AML-193 (cell line): Measurements from ENCODE around the gene TRIM47.

ENCODE experiments used
- DNase-seq, 2 experiments: peaks; one replicate each; lab custom pipeline; 2025; lab: John Stamatoyannopoulos, UW

The TRIM47 gene

DNA sequence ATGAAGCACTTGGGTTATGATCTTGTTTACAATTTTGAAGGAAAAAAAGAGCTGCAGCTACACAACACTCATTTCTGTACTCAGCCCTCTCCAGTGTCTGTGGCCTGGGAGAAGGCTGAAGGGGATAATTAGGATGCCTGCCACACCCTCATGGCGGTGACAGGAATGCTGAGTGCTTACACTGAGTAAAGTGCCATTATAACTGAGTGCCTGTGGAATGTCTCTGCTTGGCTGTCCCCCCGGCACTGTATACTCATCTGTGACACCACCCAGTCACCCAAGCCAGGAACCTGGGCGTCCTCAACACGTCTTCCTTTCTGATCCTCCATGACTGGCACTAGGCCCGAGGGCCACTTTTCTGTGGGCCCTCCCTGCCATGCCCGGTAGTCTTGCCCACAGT is 29.8 kb upstream of the TRIM47 start:
- DNase-seq, result no peak

DNA sequence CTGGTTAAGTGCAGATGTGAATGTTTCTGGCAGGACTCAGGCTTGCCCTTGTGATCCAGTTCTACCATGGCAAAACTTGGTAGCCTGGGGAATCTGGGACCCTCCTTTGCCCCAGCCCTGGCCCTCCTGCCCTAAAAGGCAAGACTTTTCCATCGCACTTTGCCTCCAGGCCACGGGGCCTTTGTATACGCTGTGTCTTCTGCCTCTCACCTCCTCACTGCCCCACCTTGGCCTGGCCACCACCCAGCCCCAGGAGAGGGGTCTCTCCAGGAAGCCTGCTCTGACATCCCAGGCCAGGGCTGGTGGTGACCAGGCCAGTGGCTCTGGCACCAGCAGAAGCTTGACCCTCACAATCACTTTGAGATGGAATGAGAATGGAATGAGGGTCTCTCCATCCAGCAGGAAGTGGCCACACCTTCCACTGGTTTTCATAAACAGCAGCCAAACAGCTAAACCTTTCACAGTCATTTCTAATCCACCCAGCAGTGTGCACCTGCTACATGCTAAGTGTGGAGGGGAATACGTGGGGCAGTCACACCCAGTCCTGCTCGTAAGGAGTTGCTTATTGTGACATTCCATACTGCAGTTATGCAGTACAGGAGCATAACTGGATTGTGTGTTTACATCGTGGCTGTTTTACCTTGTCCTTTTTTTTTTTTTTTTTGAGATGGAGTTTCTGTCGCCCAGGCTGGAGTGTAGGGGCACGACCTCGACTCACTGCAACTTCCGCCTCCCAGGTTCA is 27.9 kb upstream of the TRIM47 start:
- DNase-seq, result no peak

DNA sequence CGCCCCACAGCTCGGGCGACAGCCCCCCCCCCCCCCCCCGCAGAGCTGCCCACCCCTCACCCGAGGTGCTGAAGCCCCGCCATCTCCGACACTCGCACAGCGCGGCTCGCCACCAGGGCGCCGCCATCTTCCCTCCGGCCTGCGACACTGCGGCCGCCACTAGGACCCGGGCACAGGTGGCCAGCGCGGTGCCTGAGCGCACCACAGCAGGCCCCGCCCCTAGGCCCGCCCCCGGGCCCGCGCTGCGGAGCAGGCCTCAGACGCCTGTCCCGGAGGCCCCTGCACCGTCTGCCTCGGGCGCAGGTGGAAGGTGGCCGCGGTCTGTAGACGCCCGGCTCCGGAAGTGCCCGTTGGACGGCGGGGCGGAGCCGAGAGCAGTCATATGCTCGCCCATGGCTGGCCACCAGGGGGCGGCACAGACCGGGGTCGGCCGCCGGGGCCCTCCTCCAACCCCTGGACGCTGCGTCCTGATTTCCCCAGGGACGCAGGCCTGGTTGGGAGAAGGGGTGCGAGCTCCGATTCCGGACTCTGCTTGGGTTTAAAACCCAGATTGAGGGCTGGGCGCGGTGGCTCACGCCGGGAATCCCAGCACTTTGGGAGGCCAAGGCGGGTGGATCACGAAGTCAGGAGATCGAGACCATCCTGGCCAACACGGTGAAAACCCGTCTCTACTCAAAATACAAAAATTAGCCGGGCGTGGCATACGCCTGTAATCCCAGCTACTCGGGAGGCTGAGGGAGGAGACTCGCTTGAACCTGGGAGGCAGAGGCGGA is 26.6 kb upstream of the TRIM47 start, which contains the start of gene MRPL38:
Gene MRPL38 (minus strand): TSS at position 136 of the 773 bp plus-strand sequence. CDS start 9 bp downstream, at position 127.
- peak; percentile 95 to 98 for DNase-seq

DNA sequence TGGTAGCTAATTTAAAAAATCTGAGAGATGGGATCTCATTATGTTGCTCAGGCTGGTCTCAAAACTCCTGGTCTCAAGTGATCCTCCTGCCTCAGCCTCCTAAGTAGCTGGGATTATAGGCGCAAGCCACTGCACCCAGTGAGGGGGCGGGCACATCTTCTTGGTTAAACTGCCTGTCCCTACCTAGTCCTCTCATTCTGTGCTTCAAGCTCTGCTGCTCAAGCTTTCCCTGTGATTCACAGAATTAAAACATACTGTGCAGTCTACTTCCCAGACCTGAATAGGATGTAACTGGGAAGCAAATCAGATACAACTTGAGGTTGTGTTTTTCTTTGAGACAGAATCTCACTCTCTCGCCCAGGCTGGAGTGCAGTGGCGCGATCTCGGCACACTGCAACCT is 24.0 kb upstream of the TRIM47 start:
- DNase-seq, result no peak

DNA sequence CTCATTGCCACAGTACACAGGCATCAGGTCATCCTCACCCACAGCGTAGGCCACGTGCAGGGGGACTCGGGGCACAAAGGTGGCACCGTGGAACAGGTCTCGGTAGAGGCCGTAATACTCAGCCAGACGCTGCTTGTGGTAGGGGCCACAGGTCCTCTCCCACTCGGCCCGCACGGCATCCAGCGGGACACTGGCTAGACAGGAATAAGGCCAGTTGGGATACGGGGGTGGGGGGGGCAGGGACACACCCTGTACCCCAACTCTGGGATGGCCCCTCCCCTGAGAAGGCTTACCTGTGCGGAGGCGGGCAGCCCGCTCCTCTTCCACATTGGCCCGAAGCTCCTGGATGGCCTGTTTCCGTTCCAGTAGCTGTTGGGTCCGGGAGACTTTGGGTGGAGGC is 23.3 kb upstream of the TRIM47 start:
- DNase-seq, result no peak

DNA sequence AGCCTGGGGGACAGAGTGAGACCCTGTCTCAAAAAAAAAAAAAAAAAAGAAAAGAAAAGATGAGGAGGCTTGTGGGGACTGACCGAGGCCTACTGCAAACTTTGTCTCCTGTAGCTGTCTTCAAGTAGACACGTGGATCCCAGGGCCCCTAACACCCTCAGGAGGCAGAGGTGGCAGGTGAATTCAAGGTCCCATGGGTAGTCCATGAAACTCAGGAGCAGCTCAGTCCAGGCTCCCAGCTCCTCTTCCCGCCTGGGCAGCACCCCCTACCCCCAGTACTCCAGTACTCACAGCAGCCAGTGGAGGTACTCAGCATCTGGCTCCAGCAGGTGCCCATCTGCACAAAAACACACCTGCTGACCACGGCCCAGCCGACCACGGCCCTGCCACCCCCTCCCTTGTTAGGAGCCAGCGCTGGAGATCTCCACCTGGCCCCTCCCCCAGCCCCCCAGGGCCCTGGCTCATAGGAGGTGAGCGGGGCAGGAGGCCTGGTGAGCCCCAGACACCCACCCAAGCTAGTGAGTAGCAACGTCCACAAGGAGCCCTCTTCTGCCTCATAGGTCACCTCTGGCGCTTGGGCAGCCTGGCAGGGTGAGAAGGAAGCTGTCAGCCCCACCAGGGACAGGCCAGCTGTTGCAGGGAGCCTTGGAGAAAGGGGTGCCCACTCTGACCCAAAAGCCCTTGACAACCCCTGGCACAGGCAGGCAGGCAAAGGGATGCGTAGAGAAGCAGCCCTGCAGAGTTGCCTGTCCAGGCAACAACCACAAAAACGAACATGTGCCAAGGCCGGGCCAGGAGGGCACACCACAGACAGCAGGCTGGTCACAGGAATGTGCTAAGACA is 22.5 kb upstream of the TRIM47 start:
- DNase-seq, result no peak

DNA sequence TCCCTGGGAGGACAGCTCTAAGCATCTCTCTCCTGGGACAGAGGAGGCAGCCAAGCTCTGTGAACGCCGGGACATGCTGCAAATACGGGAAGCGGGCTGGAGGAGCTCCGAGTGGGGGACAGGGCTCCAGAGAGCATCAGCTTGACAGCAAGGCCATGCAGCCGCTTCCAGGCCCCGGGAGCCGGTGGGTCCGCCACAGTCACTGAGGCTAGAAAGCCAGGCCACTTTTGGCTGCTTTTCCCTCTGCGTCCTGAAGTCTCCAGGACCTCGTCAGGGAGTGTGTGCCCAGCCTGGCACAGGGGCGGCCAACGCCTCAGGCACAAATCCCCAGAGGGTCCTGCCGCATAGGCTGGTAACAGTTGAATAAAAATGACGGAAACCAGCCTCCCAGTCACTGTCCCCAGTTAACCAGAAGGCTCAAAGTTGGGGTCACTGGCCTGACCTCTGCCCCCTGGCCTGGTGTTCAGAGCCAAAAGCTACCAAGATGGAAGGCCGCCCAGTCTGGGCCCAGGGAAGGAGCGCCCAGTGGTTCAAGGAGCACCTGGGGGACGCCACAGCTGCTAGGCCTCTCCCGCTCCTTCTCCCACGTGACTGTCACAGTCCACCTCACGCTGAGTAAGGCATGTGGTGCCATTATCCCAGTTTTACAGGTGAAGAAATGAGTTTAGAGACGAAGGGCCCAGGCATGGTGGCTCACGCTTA is 21.5 kb upstream of the TRIM47 start:
- no peak for DNase-seq

DNA sequence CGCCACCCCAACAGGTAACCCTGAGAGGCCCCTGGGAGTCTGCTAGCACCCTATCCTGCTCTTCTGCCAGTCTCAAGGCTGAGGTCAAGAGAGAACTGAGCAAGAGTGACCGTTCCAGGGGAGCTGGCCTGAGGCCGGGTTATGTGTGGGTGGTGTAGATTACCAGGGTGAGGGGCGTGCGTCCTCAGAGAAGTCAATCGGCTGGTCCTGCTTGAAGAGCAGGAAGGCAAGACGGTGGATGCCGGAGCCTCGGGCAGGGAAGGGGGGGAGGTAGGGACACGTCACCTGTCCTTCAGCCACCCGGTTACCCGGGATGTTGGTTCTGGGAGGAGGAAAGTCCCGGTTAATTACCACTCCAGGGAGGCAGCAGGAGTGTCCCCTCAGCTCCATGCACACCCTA is 21.0 kb upstream of the TRIM47 start:
- no peak for DNase-seq

DNA sequence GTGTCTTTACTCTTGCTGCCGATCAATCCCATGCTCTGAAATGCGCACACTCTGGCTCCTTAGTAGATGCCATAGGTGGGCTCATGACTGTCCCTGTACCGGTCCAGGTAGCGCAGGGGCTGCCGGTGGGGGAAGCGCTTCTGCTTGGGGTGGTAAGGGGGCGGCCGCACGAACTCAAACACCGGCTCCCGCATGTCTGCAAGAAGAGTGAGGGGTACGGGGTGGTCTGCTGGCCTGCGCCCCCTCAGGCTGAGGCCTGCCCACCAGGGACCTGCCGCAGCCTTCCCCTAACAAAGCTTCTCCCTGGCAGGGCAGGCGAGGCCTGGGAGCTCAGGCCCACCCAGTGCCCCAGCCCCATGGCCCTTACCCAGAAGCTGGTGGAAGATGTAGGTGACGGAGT is 20.4 kb upstream of the TRIM47 start:
- no peak for DNase-seq

DNA sequence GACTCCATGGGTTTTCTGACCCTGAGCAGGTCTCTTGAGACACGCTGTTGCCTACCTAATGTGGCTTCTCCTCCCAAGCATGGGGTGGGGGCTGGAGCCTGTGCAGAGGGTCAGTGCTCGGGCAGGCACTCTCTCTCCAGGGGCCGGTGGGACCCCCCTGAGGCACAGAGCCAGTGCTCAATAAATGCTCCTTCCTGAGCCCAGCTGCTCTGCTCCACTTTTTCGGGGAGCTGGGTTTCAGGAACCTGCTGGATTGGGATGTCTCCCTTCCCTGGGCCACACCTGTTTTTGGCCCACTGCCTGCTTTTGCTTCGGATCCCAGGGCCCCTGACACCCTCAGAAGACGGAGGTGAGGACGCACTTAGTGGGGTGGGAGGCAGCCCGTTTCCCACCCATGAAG is 19.7 kb upstream of the TRIM47 start:
- no peak for DNase-seq

DNA sequence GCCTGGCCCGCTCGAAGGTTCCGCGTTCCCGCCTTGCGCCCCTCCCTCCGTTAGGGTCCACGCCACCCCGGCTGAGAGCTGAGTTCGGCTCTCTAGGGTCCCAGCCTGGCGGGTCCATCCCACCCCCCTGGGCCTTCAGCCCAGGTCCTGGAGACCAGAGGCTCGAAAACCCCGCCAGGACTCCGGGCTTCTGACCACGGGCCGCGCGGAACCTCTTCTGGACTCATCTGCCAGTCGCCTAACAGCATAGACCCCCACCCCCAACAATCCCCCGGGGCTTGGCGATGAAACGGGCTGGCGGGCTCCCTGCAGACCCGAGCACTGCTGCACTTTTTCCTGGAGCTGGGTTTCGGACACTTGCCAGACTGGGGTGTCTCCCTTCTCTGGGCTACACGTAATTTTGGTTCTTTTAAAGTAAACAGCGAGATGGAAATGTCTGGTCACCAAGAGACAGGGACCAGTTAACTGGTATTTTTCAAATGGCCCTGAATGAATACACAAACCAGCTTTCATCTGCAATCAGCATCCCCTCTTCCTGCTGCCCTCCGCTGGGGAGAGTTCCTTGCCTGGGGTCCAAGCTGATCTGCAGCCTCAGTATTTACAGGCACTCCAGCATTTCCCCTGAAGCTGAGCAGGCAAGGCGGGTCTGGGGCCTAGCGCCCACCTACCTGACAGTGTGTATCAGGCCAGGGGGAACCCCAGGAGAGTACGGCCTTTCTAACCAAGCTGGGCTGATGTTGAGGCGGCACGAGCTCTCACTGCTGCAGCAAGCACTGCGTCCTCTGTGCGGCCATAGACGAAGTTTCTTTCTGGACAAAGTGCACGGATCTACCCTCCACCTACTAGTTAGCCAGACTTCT is 19.0 kb upstream of the TRIM47 start:
- no peak for DNase-seq

DNA sequence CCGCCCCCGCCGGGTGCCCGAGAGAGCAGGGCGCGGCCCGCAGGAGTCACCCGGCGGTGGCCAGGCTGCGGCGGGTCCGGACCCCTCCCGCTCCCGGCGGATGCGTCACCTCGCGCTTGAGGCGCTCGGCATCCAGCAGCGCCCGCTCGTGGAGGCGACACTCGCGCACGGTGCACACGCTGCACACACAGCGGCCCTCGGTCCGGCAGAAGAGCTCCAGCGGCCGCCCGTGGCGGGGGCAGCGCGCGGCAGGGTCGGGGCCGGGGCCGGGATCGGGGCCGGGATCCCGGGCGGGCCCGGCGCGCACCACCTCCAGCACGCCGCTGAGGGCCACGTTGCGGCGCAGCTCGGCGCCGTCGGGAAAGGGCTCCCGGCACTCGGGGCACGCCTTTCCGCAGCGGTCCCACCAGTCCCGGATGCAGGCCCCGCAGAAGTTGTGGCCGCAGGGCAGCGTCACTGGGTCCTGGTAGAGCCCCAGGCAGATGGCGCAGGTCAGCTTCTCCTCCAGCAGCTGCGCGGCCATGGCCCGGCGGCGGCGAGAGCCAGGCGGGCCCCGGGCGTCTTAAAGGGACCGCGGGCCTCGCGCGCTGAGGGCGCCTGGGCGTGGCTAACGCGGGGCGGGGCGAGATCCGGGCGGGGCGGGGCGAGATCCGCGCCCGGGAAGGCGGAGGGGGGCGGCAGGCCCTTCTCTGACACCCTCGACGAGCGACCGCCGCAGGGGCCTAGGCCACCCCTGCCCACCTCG is 18.2 kb upstream of the TRIM47 start, which contains the start of gene TRIM65:
Gene TRIM65 (minus strand): TSS at position 537 of the 745 bp plus-strand sequence. CDS start 14 bp downstream, at position 523.
- peak; percentile 71 for DNase-seq

DNA sequence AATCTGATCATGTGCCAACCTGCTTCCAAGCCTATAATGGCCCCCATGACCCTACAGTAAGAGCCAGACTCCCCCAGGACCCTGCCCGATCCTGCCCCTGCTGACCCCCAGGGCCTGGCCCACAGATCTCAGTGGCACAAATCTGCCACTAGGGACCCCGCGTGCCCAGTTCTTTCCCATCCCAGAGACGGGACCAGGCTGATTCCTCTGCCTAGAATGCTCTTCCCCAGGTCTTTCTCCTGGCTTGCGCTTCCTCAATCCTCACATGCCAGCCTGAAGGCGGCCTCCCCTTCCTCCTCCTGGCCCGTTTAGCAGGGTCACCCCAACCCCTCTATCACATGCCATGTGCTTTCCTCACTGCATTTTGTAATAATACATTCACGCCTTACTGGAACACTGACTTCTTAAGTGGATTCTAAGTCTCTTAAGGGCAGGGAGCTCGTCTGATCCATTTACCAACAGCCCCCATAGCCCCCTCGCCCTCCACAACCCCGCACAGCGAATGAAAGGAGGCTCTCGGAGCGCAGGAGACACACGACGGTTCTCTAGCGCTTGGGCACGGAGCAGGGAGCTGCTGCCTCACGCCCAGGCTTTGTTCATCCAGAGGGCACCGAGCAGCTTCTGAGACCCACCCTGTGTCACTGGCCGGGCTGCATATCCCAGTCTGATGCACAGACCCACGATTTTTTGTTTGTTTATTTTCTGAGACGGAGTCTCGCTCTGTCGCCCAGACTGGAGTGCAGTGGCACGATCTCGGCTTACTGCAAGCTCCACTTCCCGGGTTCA is 17.2 kb upstream of the TRIM47 start:
- peak; percentile 30 to 53 for DNase-seq

DNA sequence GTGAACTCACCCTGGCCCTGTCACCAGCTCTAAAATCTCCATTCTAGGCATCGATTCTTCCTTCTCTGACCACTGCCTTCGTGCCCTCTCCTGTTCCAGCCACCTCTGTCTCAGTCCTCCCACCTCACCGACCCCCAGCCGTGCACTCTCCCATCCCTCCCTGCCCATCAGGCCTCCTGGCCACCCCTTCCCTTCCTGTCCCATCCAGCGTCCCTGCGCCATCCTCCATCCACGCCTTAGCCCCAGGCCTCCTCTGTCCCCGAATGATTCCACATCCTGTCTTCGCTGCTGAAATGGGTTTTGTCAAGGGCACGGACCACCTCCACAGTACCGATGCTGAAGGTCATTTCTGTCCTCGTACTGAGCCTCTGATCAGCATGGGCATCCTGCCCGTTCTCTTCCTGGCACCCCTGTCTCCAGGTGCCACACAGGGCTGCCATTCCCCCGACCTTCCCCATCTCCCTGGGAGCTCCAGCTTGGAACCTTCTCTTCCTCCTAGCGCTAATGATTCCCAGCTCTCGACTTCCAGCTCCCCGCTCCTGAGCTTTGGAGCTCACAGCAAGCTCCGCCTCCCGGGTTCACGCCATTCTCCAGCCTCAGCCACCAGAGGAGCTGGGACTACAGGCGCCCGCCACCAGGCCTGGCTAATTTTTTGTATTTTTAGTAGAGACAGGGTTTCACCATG is 15.8 kb upstream of the TRIM47 start:
- DNase-seq, result no peak

DNA sequence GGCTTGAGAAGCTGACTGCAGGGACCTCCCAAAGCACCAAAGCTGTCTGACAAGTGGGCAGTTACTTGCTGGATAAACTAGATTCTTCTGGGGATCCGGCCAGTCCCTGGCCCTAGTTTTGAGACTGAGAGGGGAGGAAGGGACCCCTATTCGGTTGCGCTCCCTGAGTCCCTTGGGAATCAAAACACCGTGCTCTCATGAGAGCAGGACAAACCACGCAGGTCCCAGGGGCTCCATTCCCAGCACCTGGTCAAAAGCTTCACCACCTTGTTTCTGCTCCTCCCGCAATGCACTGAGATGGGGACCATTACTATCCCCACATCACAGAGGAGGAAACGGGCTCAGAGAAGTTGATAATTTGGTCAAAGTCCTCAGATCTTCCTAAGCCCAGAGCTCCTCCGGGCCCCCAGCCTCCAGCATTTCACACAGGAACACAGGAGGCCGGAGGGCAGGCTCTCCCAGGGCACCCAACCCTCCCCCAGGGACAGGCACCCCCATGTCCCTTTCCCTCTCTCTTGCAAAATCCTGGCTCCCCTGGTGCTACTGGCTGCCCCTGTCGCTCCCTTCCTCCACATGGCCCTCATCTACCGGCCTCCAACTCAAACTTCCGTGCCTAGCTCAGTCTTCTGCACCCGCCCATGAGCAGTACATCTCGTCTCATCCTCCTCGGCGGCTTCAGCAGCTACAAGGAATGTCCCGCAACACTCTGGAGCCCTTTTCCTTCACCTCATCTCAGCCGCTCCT is 15.1 kb upstream of the TRIM47 start:
- DNase-seq, result no peak

DNA sequence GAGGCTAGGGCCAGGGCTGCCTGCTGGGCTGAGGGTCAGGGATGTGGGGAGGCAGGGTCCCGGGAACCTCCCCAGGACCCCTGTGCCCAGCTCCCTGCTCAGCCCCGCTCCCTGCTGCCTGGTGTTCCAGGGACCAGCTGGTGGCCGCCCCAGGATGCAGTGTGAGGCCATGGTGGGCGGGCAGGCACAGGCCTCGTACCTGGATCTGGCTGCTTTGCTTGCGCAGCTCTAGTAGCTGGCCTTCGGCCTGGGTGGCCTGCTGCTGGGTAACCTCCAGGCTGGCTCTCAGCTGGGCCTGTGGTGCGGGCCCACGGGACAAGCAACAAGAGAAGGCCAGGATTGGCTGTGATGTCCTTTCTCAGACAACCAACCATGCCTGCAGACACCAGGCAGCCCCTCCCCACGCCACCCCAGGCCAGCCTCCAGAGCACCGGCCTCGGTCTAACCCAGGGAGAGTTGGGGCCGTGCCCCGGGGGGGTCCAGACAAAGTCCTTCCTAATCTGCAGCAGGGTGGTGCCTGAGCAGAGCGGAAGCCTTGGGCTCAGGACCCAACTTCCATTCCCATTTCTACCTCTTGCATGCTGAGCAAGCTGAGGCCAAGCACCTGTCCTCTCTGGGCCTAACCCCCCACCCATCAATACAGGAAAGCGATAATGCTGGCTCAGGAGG is 14.3 kb upstream of the TRIM47 start:
- no peak for DNase-seq
